NCI-H2029 (cell line): ENCODE data around the gene ERC1.
A peak's percentile ranks its signal among the peaks of the same experiment; 100 is the strongest.

Experiments used
- DNase-seq: peaks from one replicate; lab custom pipeline; 2025; lab: John Stamatoyannopoulos, UW

Gene ERC1

DNA sequence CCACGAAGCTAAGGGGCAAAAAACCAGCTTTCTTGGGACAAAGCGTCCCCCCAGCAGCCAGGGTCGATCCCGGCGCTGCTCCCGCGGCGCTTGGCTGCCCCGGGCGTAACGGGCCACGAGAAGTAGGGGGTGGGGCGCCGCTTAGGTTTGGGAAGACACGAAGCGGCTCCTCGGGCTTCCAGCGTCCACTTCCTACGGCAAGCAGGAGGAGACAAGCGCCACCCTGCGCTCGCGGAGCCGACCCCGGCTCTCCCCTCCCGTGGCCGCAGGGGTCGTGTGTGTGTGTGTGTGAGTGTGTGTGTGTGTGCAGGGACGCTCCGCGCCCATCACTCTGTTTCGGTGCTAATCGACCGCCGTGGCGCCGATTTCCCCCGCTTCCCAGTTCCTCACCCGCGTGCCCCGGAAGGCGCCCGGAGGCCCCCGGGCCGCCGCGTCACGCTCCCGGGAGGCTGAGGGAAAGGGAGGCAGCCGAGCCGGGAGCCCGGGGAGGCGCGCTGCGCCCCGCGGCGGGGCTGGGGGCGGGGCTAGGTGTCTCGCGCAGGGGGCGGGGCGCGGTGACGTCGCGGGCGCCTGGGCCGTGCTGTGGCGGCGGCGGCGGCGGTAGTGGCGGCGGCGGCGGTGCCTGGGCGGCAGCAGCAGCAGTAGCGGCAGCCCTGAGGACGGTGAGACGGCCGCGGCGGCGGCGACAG is at the start of gene ERC1:
Gene ERC1 (plus strand): TSS at position 563 of the 689 bp plus-strand sequence. CDS start 36,681 bp downstream, outside the sequence.
- peak; percentile 56 for DNase-seq

GRCh38 chr12:943051-943450 is 48.0 kb upstream of the ERC1 start:
- no peak for DNase-seq

- no peak for DNase-seq
Measured at GRCh38 chr12:944211-944610, 46.8 kb upstream of the ERC1 start.

DNA sequence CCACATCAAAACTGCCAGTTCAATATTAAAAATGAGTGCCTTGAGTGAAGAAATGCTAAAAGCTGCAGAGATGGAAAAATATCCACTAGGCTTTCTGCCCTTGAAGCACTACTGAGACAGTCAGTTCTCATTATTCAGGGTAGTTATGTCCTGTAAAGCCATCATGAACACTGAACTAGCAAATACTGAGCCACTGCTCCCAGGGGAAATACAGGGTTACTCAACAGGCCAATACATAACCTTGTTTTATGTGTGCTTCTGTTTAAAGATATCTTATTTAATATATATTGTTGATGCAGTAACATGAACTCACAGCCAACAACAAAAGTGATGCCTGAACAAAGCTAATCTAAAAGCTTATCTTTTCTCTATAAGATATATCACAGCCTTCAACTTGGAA is 44.8 kb upstream of the ERC1 start:
- no peak for DNase-seq

- no peak for DNase-seq
Measured at GRCh38 chr12:946631-947030, 44.4 kb upstream of the ERC1 start.

DNA sequence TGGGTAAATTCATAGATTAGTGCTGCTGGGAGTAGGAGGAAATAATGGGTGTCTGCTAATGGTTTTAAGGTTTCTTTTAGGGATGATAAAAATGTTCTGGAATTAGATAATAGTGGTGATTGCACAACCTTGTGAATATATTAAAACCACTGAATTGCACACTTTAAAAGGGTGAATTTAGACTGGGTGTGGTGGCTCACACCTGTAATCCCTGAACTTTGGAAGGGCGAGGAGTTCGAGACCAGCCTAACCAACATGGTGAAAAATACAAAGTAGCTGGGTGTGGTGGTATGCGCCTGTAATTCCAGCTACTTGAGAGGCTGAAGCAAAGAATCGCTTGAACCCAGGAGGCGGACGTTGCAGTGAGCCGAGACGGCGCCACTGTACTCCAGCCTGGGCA is 42.8 kb upstream of the ERC1 start:
- DNase-seq = no peak

- peak; percentile 91 for DNase-seq
Measured at GRCh38 chr12:949453-950191, 41.4 kb upstream of the ERC1 start, which contains the start of gene RAD52. RAD52 (minus strand) TSS chr12:949694; CDS start chr12:933058, 16,636 bp downstream.

GRCh38 chr12:951176-951575 is 39.8 kb upstream of the ERC1 start:
- DNase-seq = no peak

- DNase-seq = no peak
Measured at GRCh38 chr12:953776-954175, 37.2 kb upstream of the ERC1 start.

DNA sequence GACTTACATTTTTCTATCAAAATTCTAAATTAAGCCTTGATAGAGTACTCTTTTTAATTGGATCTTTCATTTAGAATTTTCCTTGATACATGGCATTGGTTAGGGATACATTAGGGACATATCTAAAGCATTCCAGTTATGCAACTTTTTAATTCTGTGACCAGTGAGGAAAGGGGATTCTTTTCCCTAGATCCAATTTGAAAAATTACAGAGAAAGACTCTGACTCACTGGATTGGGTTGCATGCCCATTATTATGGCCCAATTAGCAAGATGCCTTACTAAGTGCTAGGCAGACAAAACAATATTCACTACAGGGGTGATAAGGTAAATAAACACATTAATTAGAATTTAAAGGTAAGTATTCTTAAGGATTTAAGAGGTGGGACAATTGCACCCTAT is 36.3 kb upstream of the ERC1 start:
- DNase-seq = no peak

DNA sequence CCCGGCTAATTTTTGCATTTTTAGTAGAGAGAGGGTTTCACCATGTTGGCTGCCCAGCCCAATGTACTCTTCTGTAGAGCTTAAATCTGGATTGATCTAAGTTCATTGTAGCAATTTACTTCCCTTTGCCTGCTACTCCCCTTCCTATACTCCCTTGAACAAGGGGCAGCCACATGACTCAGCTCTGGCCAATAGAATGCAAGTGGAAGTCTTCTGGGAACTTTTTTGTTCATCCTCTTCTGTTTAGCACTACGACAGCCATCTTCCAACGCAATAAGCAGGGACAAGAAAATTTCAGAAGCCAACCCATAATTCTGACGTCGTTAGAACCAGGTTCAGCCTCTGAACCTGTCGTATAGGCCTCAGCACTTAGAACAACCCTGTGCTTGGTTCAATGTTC is 35.1 kb upstream of the ERC1 start:
- DNase-seq = no peak

DNA sequence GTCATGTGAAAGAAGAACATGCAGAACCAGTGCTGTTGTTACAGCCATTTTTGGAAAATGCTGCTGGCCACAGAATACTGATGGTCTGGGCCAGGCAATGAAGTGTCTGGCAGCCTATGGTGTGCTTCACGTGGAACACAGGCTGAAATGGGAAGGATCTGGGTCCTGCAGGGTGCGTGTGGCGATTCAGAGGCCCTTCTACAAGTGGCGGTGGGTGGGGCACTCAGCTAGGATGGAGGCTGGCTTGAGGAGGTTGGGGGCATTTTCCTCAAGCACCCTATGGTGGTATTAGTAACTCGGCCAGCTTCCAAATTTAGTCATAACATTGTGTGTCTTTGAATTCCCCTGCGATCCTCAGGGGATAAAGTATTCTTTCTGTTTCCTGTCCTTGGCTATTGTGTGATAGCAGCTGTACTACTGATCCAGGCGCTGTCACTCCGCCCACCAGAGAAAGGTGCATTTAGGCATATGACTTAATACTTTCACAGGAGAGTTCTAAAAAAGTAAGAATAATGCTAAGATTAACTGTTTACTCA is 32.4 kb upstream of the ERC1 start:
- no peak for DNase-seq

DNA sequence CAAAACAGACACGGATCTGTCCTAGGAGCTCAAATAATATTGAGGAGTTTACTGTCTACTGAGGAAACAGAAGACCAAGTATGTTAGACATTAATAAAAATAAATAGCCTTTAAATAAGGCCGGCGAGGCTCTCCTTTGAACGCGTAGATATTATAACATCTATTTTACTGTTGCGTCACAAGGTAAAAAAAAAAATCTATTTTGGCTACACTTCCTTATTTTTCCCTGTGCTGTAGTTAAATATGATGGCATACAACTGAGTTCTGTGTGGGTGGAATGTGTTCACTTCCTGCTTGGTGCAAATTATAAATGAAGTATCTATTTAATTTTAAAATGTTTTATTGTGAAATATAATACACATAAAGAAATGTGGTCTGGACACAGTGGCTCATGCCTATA is 24.3 kb upstream of the ERC1 start:
- DNase-seq = no peak

DNA sequence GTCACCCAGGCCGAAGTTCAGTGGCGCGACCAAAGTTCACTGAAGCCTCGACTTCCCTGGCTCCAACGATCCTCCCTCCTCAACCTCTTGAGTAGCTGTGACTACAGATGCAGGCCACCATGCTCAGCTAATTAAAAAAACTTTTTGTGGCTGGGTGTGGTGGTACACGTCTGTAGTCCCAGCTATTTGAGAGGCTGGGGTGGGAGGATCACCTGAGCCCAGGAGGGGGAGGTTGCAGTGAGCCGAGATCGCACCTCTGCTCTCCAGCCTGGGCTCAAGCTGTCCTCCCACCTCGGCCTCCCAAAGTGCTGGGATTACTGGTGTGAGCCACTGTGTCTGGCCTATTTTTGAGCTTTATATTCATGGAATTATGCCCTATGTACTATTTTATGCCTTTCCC is 23.4 kb upstream of the ERC1 start:
- no peak for DNase-seq

- DNase-seq = no peak
Measured at GRCh38 chr12:968545-968944, 22.5 kb upstream of the ERC1 start.

DNA sequence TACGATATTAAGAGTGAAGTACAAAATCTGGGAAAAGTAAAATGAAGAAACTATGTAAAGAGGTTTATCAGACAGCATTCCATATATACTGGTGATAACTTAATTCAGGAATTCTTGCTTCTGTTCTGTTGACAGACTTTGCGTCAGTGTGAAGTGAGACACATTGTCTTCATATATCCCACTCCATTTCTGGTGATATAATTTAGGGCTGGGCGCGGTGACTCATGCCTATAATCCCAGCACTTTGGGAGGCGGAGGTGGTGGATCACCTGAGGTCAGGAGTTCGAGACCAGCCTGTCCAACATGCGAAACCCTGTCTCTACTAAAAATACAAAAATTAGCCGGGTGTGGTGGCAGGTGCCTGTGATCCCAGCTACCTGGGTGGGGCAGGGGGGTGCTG is 21.2 kb upstream of the ERC1 start:
- no peak for DNase-seq

GRCh38 chr12:971991-972390 is 19.0 kb upstream of the ERC1 start:
- no peak for DNase-seq

- no peak for DNase-seq
Measured at GRCh38 chr12:974271-974862, 16.7 kb upstream of the ERC1 start.

- no peak for DNase-seq
Measured at GRCh38 chr12:976644-977043, 14.4 kb upstream of the ERC1 start.

GRCh38 chr12:977156-977555 is 13.9 kb upstream of the ERC1 start:
- DNase-seq = no peak

DNA sequence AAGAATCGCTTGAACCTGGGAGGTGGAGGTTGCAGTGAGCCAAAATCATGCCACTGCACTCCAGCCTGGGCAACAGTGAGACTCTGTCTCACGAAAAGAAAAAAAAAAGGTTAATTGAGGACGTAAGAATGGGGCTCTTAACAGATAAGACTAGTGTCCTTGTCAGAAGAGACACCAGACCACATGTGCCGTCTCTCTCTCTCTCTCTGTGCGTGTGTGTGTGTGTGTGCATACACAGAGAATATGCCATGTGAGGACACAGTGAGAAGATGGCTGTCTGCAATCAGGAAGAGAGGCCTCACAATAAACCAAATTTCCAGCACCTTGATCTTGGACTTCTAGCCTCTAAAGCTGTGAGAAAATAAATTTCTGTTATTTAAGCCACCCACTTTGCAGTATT is 11.7 kb upstream of the ERC1 start:
- DNase-seq = no peak

- DNase-seq = no peak
Measured at GRCh38 chr12:981176-981828, 9.7 kb upstream of the ERC1 start.
